Upper lobe of left lung (tissue), 4 donors: ENCODE data around the gene SERPINE1.

Experiments
- POLR2A ChIP-seq, 4 donors: fragments of 450-650 bp; IDR thresholded peaks; one replicate each; pipeline ENCODE4 v1.5.1; 2016 to 2017; ENCODE audit warnings: antibody characterized with exemption in 4 of 4, mild to moderate bottlenecking in 2 of 4
- POLR2AphosphoS5 ChIP-seq, 2 donors: sonication (generic); formaldehyde crosslinking; IDR thresholded peaks; one replicate each; pipeline ENCODE4 v1.5.1; 2017; ENCODE audit warnings: antibody characterized with exemption in 2 of 2
- TF ChIP-seq, protein P1 (sequence below), 6 experiments: fragments of 450-650 bp in 4 of 6; fragments of 200-600 bp in 2 of 6; sonication (generic) in 2 of 6; IDR thresholded peaks; one replicate each; pipeline ENCODE4 v1.5.1; 2016 to 2019; ENCODE audit warnings: antibody characterized with exemption in 6 of 6

DNA sequence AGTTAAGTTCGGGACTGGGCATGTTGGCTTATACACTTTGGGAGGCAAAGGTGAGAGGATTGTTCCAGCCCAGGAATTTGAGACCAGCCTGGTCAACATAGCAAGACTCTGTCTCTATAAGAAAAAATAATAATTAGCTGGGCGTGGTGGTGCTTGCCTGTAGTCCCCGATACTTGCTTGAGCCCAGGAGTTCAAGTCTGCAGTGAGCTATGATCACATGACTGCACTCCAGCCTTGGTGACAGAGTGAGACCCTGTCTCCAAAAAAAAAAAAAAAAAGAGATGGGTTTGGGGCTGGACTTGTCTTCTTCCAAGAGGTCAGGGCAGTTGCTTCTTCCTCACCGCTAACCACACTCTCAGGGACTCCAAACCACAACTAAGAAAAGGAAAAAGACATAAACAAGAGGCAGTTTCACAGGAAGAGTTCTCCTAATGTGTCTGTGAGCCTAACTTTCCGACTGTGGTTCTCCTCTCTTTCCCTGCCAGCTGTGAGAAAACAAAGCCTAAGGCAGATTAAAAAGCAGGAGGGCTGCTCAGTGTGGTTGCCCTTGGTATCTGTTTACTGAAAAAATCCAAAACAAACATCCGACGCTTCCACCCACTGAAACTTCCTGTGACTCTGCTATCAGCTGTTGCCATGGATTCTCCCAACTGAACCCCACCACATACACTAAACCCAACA lies 2.4 kb upstream of the SERPINE1 start:
- TF ChIP-seq POLR2A (IDR thresholded peaks at IDR 0.05) (no peak), POLR2AphosphoS5 (IDR thresholded peaks at IDR 0.05) (peak in 1 of 2 donors; percentile 34)
- TF ChIP-seq, protein P1, sequence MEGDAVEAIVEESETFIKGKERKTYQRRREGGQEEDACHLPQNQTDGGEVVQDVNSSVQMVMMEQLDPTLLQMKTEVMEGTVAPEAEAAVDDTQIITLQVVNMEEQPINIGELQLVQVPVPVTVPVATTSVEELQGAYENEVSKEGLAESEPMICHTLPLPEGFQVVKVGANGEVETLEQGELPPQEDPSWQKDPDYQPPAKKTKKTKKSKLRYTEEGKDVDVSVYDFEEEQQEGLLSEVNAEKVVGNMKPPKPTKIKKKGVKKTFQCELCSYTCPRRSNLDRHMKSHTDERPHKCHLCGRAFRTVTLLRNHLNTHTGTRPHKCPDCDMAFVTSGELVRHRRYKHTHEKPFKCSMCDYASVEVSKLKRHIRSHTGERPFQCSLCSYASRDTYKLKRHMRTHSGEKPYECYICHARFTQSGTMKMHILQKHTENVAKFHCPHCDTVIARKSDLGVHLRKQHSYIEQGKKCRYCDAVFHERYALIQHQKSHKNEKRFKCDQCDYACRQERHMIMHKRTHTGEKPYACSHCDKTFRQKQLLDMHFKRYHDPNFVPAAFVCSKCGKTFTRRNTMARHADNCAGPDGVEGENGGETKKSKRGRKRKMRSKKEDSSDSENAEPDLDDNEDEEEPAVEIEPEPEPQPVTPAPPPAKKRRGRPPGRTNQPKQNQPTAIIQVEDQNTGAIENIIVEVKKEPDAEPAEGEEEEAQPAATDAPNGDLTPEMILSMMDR (IDR thresholded peaks at IDR 0.05), result no peak
